ENCODE measurements around the gene HRH3.
A peak's percentile ranks its signal among the peaks of the same experiment; 100 is the strongest.

Gene HRH3

DNA sequence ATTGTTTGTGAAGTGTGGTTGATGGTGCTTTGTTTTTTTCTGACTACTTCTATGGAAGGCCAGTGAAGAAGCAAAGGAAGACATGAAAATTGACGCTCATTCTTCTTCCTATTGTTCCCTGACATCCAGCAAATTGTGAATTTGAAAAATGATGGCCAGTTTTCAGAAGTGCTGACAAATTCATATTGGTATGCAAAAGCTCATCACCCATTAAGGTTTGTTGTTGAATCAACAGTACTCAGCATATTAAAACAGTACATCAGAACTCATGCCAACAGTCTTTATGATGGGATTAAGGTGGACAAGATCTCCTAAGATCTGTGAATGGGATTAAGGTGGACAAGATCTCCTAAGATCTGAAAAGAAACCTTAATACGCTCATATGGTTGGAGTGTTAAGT is 38.3 kb downstream of the HRH3 start:
- DNase-seq (ENCODE audit: low spot score), result no peak

DNA sequence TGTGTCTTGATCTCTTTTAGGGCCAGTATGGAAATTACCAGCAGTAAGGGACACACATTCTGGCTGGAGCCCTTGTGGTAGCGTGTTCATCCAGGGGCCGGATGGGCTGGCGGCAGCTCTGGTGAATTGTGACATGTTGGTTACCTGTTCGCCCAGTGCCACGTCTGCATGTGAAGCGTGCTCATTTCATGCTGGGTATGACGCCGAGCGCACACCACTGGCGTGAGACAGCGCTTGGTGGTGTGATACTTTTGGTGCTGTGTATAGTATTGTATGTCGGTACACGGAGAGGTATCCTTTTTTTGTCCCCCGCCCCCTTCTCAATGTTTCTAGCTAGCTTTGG is 40.9 kb downstream of the HRH3 start:
- no peak for DNase-seq (ENCODE audit: low spot score)

DNA sequence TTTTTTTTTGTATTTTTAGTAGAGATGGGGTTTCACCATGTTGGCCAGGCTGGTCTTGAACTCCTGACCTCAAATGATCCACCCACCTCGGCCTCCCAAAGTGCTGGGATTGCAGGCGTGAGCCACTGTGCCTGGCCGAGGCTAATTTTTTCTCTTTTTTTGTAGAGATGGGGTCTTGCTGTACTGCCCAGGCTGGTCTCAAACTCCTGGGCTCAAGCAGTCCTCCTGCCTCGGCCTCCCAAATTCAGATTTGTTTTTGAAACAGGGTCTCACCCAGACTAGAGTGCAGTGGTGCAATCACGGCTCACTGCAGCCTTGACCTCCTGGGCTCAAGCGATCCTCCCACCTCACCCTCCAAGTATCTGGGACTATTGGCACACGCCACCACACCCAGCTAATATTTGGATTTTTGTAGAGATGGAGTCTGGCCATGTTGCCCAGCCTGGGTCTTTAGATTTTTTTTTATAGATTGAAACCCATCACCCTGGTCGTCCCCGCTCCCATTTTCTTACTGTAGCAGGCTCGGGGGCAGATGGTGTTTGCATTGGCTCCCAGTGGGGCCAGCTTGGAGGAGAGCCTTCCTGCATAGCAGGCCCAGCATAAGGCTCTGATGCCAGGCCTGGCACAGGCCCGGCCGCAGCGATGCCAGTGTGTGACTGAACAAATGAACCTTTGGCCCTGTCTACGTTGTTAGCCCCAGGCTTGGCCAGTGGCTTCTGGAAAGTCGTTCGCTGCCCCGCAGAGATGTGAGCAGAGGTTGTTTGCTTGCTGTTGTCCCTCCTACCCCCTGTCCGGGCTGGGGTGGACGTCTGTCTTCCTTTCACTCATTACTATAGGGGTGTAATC is 41.5 kb downstream of the HRH3 start:
- DNase-seq (ENCODE audit: low spot score), result no peak

DNA sequence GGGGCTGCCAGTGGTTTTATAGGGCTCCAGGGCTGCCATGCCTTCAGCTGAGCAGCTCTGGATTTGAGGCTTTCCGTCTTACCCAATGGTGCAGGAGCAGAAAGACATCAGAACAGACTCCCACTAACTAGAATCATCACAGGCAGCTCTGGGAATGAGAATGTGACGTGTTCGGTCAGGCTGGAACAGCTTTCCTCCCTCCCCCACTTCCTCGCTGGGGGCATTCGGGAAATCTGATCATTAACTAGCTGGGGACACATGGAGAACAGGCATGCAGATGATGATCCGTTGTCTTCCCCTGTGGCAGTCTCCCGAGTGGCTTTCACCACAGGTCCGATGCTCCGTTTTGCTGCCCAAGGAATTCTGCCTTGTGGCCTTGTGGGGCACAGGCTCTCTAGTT is 42.8 kb downstream of the HRH3 start:
- DNase-seq (ENCODE audit: low spot score), result no peak

GRCh38 chr20:62176866-62177265 is 43.2 kb downstream of the HRH3 start:
- no peak for DNase-seq (ENCODE audit: low spot score)

DNA sequence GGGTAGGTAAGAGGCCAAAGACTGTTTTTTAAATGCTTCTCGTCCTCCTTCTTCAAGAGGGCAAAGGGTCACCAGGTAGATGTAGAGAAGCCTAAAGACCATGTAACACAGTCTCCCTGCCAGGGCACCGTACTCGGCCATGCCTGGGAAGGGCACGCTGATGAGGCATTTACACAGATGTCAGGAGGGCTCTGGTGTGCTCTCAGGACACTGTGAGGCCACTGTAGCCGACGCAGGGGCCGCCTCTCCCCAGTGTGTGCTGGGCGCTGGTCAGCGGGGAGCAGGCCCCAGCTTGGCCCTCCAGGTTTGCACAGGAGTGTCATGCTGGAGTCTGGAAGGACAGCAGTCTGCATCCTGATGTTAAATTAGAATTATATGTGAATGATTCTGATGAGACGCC is 44.4 kb downstream of the HRH3 start:
- DNase-seq (ENCODE audit: low spot score), result no peak

GRCh38 chr20:62174870-62175624 is 45.0 kb downstream of the HRH3 start:
- DNase-seq (ENCODE audit: low spot score), result no peak

- no peak for DNase-seq (ENCODE audit: low spot score)
These were observed 45.9 kb downstream of the HRH3 start for GRCh38 chr20:62174021-62174804.

GRCh38 chr20:62172666-62173065 is 47.4 kb downstream of the HRH3 start:
- DNase-seq (ENCODE audit: low spot score), result no peak

DNA sequence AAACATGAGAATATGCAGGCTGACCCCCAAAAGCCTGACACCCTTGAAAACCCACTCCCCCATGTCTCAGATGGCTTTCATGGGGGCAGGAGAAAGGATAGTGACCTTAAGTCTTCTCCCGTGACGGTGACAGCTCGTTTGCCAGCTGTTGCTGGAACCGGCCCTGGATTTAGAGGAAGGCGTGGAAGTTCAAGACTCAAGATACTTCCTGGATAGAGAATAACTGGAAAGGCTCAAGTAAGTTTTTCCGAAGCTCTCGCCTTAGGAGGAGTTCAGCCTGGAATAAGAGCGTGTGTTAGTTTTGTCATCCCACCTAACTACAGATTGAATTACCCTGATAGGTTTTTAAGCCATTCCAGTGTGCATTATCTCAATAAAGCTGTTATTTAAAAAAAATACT is 48.8 kb downstream of the HRH3 start:
- no peak for DNase-seq (ENCODE audit: low spot score)

GRCh38 chr20:62170536-62170935 is 49.5 kb downstream of the HRH3 start:
- DNase-seq (ENCODE audit: low spot score), result no peak

GRCh38 chr20:62168890-62169435 is 51.1 kb downstream of the HRH3 start:
- no peak for DNase-seq (ENCODE audit: low spot score)

DNA sequence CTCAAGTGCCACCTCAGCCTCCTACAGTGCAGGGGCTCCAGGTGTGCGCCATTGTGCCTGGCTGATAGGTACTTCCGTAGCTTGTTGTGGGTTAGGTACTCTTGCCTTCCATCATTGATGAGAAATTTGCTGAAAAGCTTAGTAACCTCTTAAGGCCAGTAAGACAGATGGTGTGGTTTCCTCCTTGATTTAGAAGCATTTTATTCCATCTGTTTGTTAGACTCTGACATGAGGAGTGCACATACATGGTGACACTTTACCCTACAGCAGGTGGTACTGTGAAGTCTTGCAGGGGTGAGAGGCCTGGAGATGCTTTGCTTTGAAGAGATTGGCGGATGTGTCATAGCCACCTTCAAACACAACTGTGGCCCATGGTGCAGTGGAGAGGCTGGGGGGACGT is 52.0 kb downstream of the HRH3 start:
- DNase-seq (ENCODE audit: low spot score), result no peak

DNA sequence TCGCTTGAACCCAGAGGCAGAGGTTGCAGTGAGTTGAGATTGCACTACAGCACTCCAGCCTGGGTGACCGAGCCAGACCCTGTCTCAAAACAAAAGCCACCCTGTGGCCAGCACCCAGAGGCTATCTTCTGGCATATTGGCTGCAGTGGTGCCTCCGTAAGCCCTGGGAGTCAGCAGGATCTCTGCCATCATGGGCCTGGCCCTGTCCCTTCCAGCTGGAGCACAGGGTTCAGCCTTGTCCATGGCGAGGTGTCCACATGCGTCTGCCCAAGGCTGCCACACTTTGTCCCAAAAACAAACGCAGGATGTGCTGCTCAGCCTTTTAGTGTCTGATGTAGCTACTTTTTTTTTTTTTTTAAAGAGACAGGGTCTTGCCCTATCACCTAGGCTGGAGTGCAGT is 52.6 kb downstream of the HRH3 start:
- no peak for DNase-seq (ENCODE audit: low spot score)

- DNase-seq (ENCODE audit: low spot score), result peak; percentile 85
These were observed 54.2 kb downstream of the HRH3 start for GRCh38 chr20:62165762-62166399.
